Astrocyte (in vitro differentiated cells and primary cell): ENCODE results near the gene LOC101059915.

ENCODE experiments used
- EZH2 ChIP-seq: IDR thresholded peaks from 2 replicates; pipeline ENCODE4 v1.6.1; 2012; ENCODE audit warnings: mild to moderate bottlenecking, low read length, inconsistent platforms; ENCODE audit not compliant: insufficient read depth
- TF ChIP-seq, protein P1 (sequence below): IDR thresholded peaks from 2 replicates; pipeline ENCODE4 v1.5.1; 2011; ENCODE audit warnings: low read depth, mild to moderate bottlenecking, inconsistent platforms, low read length, moderate library complexity; ENCODE audit not compliant: insufficient read depth

DNA sequence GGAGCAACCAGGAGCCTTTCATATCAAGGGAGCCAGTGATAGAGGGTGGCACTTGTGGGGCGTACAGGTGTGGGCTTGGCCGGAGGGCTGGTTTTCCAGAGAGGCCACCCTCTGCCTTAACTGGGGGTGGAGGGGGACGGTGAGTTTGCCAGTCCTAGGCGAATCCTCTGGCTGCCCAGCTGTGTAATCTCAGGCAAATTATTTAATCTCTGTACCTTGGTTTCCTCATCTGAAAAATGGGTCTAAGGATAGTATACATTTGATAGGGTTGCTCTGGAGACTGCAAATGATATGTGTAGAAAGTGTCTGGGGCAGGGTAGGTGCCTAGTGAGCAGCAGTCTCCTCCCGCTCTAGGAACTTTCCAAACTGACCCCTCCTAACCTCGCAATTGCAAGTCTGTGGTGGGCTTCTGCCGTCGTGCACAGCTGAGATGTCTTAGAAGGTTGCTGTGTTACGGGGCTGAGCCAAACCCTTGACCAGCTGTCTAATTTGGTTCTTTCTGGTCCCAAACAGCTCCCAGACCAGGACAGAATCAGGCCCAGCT, 45.2 kb upstream of the LOC101059915 start:
- TF ChIP-seq EZH2 = no peak
- TF ChIP-seq, protein P1, sequence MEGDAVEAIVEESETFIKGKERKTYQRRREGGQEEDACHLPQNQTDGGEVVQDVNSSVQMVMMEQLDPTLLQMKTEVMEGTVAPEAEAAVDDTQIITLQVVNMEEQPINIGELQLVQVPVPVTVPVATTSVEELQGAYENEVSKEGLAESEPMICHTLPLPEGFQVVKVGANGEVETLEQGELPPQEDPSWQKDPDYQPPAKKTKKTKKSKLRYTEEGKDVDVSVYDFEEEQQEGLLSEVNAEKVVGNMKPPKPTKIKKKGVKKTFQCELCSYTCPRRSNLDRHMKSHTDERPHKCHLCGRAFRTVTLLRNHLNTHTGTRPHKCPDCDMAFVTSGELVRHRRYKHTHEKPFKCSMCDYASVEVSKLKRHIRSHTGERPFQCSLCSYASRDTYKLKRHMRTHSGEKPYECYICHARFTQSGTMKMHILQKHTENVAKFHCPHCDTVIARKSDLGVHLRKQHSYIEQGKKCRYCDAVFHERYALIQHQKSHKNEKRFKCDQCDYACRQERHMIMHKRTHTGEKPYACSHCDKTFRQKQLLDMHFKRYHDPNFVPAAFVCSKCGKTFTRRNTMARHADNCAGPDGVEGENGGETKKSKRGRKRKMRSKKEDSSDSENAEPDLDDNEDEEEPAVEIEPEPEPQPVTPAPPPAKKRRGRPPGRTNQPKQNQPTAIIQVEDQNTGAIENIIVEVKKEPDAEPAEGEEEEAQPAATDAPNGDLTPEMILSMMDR = no peak
